GM20000 (cell line): ENCODE measurements around the gene XPR1.
A peak's percentile ranks its signal among the peaks of the same experiment; 100 is the strongest.

Source experiments
- DNase-seq: peaks from one replicate; pipeline ENCODE4 v3.0.0; 2012; ENCODE audit warnings: low spot score
- CTCF ChIP-seq: IDR thresholded peaks from 2 replicates; pipeline ENCODE4 v1.5.1; 2012; ENCODE audit warnings: mild to moderate bottlenecking, control low read depth; ENCODE audit errors: extremely low read depth, missing control alignments

Gene XPR1

GRCh38 chr1:180884588-180885300 is 252.9 kb downstream of the XPR1 start:
- TF ChIP-seq CTCF = no peak
- no peak for DNase-seq

DNA sequence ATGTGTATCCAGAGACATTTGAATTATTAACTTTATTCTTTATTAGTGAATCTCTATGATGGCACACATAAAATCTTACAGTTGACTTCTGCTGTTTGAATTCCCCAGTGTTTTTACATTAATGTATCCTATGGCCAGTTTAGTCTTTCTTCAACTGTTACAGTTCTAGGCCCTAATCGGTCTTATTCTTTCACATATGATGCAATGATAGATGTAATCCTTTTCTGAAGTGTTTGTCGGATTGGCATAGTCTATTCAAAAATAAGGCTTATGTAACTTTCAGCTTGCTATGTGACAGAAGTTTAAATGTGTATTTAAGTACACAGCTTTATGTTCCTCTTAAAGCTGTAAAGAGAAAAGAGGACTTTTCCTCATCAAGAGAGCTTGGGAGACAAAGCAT is 254.5 kb downstream of the XPR1 start:
- DNase-seq = no peak
- no peak for TF ChIP-seq CTCF

- no peak for TF ChIP-seq CTCF
Observed at GRCh38 chr1:180887841-180888240, 256.0 kb downstream of the XPR1 start.

DNA sequence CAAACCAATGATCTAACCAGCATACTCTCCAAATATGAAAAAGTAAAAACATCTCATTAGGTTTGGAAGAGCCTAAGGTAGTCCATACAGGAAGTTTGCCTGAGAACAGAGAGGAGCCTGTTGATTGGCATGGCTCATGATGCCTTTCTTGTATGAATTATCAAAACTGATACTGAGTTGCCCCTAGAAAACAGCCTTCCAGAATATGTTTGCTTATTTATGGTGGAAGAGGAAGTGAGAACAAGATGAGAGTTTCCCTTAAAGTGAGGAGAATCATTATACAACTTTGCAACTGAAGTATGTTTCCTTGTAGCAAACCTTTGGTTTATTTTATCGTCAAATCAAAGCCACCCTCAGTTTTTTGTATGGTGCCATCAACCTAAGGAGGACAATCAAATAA is 257.0 kb downstream of the XPR1 start:
- peak; percentile 35 for DNase-seq
- TF ChIP-seq CTCF = no peak

More at GRCh38 chr1:180887841-180888240, 256.0 kb downstream of the XPR1 start:
- DNase-seq = no peak

- DNase-seq = no peak
- no peak for TF ChIP-seq CTCF
Observed at GRCh38 chr1:180889325-180889724, 257.5 kb downstream of the XPR1 start.

DNA sequence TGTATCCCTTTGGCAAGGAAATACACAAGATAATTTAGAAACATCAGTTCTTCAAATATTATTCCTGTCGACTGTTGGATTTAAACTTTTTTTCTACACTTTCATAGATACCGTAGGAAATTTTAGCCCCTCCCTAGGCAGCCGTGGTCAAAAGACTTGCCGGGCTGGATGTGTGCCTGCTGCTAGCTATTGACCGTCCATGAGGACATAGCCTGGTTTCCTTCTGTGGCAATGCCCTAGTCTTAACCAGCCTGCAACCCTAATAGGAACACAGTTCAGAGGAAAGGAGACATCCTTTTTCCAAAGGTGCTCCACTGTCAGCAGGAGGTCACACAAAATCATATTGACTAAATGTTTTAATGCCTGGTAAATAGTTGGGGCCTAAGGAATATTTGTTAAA is 260.4 kb downstream of the XPR1 start:
- TF ChIP-seq CTCF = no peak

GRCh38 chr1:180892675-180893074 is 260.9 kb downstream of the XPR1 start:
- DNase-seq = no peak
- no peak for TF ChIP-seq CTCF

More for the DNA sequence above, 260.4 kb downstream of the XPR1 start:
- no peak for DNase-seq
